Measurements from ENCODE around the gene WSB2. TPM values are rescaled to one million over a fixed set of nuclear protein-coding genes. Genes with fewer than 3 reads are reported as not detected.

Gene WSB2
- total and polyA plus RNA-seq, 4 donors: 20.4 to 41.7 (median 28.3) TPM

GRCh38 chr12:118029166-118029565, 31.8 kb downstream of the WSB2 start:
- H3K9ac ChIP-seq (ENCODE audit: low read depth in 1 of 2, low read length in 2 of 2): no peak overlapping the region
- no peak overlapping the region for H3K4me3 ChIP-seq (ENCODE audit: low read depth in 1 of 3, low read length in 3 of 3)
- no peak for TF ChIP-seq YY1 (IDR thresholded peaks at IDR 0.05)
- TF ChIP-seq HNF4A (conservative IDR thresholded peaks at IDR 0.05): no peak
- no peak for TF ChIP-seq MAX (IDR thresholded peaks at IDR 0.05)
- no peak for TF ChIP-seq TAF1 (conservative IDR thresholded peaks at IDR 0.05)
- TF ChIP-seq GABPA (IDR thresholded peaks at IDR 0.05 in 1 of 2, conservative IDR thresholded peaks at IDR 0.05 in 1 of 2): no peak
- TF ChIP-seq FOXA1 (IDR thresholded peaks at IDR 0.05): no peak
- TF ChIP-seq, protein P1, sequence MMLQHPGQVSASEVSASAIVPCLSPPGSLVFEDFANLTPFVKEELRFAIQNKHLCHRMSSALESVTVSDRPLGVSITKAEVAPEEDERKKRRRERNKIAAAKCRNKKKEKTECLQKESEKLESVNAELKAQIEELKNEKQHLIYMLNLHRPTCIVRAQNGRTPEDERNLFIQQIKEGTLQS (IDR thresholded peaks at IDR 0.05): no peak
- no peak for TF ChIP-seq EGR1 (IDR thresholded peaks at IDR 0.05; ENCODE audit: low read depth in 2 of 2)
- no peak for TF ChIP-seq JUND (IDR thresholded peaks at IDR 0.05)
- TF ChIP-seq NR2F2 (IDR thresholded peaks at IDR 0.05): no peak
- TF ChIP-seq SP1 (IDR thresholded peaks at IDR 0.05): no peak
- TF ChIP-seq FOXA2 (IDR thresholded peaks at IDR 0.05): no peak
- no peak for TF ChIP-seq RXRA (IDR thresholded peaks at IDR 0.05)
- TF ChIP-seq, protein P2, sequence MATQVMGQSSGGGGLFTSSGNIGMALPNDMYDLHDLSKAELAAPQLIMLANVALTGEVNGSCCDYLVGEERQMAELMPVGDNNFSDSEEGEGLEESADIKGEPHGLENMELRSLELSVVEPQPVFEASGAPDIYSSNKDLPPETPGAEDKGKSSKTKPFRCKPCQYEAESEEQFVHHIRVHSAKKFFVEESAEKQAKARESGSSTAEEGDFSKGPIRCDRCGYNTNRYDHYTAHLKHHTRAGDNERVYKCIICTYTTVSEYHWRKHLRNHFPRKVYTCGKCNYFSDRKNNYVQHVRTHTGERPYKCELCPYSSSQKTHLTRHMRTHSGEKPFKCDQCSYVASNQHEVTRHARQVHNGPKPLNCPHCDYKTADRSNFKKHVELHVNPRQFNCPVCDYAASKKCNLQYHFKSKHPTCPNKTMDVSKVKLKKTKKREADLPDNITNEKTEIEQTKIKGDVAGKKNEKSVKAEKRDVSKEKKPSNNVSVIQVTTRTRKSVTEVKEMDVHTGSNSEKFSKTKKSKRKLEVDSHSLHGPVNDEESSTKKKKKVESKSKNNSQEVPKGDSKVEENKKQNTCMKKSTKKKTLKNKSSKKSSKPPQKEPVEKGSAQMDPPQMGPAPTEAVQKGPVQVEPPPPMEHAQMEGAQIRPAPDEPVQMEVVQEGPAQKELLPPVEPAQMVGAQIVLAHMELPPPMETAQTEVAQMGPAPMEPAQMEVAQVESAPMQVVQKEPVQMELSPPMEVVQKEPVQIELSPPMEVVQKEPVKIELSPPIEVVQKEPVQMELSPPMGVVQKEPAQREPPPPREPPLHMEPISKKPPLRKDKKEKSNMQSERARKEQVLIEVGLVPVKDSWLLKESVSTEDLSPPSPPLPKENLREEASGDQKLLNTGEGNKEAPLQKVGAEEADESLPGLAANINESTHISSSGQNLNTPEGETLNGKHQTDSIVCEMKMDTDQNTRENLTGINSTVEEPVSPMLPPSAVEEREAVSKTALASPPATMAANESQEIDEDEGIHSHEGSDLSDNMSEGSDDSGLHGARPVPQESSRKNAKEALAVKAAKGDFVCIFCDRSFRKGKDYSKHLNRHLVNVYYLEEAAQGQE (IDR thresholded peaks at IDR 0.05): no peak
- TF ChIP-seq, protein P3, sequence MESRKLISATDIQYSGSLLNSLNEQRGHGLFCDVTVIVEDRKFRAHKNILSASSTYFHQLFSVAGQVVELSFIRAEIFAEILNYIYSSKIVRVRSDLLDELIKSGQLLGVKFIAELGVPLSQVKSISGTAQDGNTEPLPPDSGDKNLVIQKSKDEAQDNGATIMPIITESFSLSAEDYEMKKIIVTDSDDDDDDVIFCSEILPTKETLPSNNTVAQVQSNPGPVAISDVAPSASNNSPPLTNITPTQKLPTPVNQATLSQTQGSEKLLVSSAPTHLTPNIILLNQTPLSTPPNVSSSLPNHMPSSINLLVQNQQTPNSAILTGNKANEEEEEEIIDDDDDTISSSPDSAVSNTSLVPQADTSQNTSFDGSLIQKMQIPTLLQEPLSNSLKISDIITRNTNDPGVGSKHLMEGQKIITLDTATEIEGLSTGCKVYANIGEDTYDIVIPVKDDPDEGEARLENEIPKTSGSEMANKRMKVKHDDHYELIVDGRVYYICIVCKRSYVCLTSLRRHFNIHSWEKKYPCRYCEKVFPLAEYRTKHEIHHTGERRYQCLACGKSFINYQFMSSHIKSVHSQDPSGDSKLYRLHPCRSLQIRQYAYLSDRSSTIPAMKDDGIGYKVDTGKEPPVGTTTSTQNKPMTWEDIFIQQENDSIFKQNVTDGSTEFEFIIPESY (IDR thresholded peaks at IDR 0.05): no peak
- H3K27me3 ChIP-seq (ENCODE audit: control insufficient read depth in 4 of 4, insufficient read depth in 4 of 4, low read length in 3 of 4): no peaks in the 10 kb centered on the region
- H3K36me3 ChIP-seq (ENCODE audit: control insufficient read depth in 4 of 4, insufficient read depth in 3 of 4, low read depth in 1 of 4, low read length in 3 of 4): peaks cover 18 to 67% (median 48%) of the 10 kb centered on the region in 4 donors
- H3K9me3 ChIP-seq (ENCODE audit: control insufficient read depth in 4 of 4, low read length in 3 of 4): no peaks in the 10 kb centered on the region
- WGBS: 97% methylated on average over 5 of the region's 5 CpGs
- DNase-seq (ENCODE audit: low spot score): no peak
- H3K27ac ChIP-seq (ENCODE audit: low read depth in 1 of 2, low read length in 2 of 2): no peak overlapping the region
- H3K4me1 ChIP-seq (ENCODE audit: control insufficient read depth in 4 of 4, insufficient read depth in 4 of 4, low read length in 3 of 4): no peaks in the 10 kb centered on the region

DNA sequence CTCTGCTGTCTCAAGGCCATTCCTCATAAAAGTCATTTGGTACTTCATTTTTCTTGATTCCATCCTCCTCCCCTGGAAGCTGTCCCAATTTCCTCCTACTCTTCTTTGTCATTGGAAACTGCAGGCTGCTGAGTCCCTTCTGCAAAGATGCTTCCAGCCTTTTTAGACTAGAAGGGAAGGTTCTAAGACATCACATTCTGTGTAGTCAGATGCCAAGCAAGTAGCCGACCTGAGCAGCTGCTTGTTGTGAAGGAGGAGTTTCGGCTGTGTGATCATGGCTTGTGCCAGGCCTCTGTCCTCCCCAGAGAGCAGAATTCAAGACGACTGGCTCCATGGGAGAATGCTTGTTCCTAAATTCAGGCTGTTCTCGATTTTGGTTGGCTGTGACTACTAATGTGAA, 35.8 kb downstream of the WSB2 start:
- peaks cover 20 to 51% (median 33%) of the 10 kb centered on the region in 4 donors for H3K36me3 ChIP-seq (ENCODE audit: control insufficient read depth in 4 of 4, insufficient read depth in 3 of 4, low read depth in 1 of 4, low read length in 3 of 4)
- no peaks in the 10 kb centered on the region for H3K27me3 ChIP-seq (ENCODE audit: control insufficient read depth in 4 of 4, insufficient read depth in 4 of 4, low read length in 3 of 4)
- H3K27ac ChIP-seq (ENCODE audit: low read depth in 1 of 2, low read length in 2 of 2): no peak overlapping the region
- H3K9me3 ChIP-seq (ENCODE audit: control insufficient read depth in 4 of 4, low read length in 3 of 4): no peaks in the 10 kb centered on the region
- TF ChIP-seq, protein P2 (IDR thresholded peaks at IDR 0.05): no peak
- TF ChIP-seq, protein P3 (IDR thresholded peaks at IDR 0.05): no peak
- TF ChIP-seq JUND (IDR thresholded peaks at IDR 0.05) (no peak), HNF4A (conservative IDR thresholded peaks at IDR 0.05) (no peak), NR2F2 (IDR thresholded peaks at IDR 0.05) (no peak), MAX (IDR thresholded peaks at IDR 0.05) (no peak)
- no peak overlapping the region for H3K9ac ChIP-seq (ENCODE audit: low read depth in 1 of 2, low read length in 2 of 2)
- 92% methylated on average over 4 of the region's 4 CpGs for WGBS
- H3K4me3 ChIP-seq (ENCODE audit: low read depth in 1 of 3, low read length in 3 of 3): no peak overlapping the region
- H3K4me1 ChIP-seq (ENCODE audit: control insufficient read depth in 4 of 4, insufficient read depth in 4 of 4, low read length in 3 of 4): no peaks in the 10 kb centered on the region
- DNase-seq (ENCODE audit: low spot score): no peak

Data from liver (tissue), 9 donors.